CD4-positive, alpha-beta T cell treated with Interleukin-2 at 100 ng/mL for 4 hours (primary cell): ENCODE measurements around the gene PDLIM5.
"Not testable (repeated sequence)": the region's sequence is repeated elsewhere in the genome, so short reads cannot be mapped to it uniquely, and the experiment has no call there.

Experiments used
- DNase-seq: peaks from one replicate; pipeline ENCODE4 v3.0.0-alpha.2; 2020; ENCODE audit warnings: low spot score

PDLIM5 gene

DNA sequence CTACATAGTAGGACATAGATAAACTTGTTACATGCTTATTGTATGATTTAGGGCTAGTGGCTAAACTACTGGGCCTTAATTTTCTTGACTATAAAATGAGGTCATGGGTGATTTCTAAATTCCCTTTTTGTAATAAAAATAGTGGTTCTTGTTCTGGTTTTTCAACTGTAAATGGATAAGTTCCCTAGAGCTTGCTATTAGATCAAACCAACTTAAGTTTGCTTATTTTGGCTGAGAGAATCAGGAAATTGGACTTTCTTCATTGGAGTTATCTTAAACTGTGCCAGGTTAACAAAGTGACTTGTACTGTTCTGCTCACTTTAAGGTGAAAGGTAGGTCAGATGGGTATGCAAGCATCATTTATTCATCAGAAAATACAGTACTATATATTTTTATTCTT is 78.3 kb downstream of the PDLIM5 start:
- DNase-seq, result no peak

DNA sequence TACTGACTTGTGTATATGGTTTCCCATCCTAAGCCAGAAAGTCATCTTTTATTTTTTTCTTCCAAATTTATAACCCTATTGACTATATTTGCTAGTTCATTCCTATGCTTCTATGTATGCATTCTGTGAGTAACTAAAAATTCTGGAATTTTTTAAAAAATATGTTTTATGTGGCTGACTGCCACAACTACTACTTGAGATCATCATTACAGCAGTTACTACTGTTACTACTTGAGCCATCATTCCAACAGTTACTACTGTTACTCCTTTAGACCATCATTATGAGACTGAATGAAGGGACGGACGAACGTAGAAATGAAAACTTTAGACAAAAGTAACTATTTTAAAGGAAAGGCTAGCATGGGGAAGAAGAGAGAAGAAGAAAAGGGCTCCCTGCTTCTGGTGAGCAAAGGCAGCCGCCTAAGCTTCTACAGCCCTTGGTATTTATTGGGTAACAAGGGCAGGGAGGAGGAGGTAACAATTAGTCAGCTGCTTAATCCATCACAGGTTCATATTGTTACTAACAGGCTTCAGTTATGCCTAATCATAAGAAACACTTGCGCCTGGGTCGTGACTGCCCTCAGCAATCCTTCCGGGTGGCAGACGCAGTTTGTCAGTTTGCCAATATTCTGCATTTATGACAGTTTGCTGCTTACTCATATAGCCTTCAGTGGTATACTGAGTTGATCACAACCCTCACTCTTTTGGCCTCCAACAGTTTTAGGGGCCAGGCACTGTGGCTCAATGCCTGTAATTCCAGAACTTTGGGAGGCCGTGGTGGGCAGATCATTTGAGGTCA is 80.4 kb downstream of the PDLIM5 start:
- no peak for DNase-seq

DNA sequence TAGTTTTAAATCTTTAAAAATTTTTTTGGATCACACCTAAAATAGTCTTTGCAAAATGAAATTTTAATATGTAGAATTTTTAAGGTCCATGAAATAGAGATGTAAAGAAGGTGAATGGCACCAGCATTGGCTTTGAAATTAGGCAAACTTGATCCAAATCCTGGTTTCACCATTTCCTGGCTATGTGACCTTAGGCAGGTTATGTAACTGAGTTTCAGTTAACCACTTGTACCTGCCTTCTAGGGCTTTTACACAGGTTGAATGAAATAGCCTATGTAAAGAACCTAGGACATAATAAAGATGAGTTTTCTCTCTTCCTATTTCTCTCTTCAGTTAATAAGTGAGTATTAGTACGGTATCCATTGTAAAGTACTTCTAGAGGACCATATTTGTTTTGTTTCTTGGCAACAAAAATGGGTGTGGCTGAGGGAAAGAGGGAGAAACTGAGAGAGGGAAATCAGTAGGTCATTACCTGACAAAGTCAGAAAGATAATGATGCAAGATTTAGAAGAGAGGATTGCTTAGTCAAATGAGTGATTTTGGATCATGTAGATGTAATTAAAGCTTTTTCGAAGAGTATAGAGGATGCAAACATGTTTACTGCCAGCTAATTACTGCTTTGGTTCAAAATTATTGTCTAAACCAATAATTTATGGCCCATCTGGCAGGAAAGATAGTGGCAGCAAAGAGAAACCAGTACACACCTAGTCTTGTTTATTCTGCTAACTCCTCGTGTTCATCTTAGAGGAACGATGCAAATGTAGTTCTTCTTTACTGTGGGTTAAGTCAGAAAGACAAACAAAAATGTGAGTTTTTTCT is 81.9 kb downstream of the PDLIM5 start:
- DNase-seq, result no peak

DNA sequence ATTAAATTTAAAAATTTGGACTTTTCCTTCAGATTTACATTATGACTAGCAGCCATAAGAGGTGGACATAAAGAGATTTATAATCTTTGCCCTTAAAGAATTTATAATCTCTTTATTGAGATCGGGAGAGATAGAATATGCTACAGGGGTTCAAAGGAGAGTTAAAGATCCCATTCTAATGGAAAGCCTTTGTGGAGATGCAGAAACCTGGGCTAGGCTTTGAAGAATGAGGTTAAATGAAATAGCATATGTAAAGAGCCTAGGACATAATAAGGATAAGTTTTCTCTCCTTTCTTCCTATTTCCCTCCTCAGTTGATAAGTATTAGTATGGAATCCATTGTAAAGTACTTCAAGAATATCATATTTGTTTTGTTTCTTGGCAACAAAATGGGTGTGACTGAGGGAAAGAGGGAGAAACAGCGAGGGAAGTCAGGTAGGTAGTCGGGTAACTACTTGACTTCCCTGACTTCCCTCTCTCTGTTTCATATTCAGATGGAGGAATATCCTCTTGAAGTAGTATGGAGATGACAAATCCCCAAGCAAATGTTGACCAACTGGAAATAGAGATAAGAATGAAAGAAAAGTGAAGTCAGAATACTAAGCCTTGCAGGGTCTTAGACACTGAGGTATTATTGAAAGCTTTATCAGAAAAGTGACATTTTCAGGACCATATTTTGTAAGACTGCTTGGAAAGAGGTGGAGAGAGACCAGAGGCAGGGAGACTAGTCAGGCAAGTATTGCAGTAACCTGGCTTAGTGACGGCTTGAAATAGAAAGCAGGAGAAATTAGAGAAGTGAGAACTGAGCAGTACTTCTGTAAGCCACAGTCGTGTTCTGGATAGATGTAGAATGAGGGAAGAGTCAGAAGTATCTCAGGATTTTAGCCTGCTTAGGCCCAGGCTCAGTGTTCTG is 82.9 kb downstream of the PDLIM5 start:
- DNase-seq, result no peak

DNA sequence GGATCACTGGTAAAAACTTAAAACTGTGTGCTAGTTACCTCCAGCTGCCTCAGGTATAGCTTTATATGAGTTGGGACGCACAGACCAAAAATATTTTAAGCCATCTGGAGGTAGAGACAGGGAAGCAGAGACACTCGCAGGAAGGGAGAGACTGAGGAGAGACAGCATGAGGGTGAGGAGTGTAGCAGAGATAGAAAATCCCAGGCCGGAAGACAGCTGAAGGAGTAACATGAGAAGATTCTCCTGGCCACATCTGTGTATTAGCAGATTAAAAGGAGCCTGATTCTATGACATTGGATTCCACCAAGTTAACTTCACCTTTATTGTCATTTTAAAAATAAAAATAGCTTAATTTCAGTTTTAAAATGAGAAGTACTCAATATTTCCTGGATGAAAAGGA is 84.3 kb downstream of the PDLIM5 start:
- no peak for DNase-seq

DNA sequence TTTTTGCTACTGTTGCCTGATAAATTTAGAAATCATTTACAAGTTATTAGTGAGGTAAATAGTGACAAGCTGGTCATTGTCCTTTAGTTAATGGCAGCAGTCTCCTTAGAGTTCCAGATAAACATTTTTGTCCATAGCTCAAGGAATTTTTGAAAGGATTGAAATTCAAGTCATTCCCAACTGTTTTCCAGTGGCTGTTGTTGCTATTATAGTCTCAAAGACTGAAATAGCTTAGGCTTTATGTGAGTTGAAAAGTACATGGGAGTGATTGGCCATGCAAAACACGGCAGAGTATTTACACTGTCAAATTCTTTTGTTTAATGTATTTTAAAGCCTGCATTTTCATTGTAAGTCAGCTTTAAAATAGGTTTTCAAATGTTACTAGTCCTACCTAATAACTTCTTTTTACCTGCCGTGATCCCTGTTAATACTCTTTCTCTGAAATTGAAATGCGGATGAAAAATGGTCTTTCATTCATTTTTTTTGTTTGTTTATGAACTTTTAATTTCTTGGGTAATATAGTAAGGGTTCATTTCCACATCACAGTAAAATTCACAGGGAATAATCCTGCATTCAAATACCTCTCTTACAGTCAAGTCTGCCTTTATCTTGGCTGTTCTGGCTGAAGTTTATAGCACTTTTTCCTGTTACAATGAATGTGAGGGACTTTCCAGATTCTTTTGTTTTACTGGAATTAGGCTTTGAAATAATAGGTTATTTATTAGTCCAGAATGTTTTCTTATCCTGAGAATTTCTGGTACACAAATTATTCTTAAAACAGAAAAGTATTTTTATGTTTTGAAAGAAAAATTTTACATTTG is 85.1 kb downstream of the PDLIM5 start:
- DNase-seq, result no peak

DNA sequence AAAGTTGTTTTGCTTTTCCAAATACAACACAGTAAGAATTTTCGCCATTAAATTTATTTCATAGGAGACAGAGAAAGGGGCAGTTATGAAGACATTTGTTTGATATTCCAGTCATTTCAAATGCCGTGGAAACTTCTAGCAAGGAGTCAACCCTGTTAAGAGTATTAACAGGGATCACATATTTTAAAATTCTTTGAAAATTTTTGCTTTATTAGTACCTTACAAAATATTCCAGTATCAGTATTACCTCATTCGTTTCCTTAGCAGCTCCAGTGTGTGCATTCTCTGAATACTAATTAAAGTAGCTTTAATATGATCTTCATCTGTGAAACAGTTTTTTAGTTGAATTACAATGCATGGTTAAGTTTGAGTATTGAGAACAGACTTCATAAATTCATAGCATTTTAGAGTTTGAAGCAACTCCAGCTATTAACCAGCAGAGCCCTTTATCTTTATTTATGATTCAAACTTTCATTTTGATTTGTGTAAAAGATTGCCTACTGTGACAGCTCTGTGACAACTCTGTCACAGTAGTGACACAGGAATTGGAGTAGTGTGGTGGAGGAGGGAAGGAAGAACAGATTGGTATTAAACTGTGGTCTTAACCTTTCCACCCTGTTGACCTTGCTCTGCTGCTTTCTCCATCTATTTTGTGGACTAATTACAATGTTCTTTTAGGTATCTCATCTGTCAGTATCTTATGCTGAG is 86.3 kb downstream of the PDLIM5 start:
- DNase-seq, result no peak

DNA sequence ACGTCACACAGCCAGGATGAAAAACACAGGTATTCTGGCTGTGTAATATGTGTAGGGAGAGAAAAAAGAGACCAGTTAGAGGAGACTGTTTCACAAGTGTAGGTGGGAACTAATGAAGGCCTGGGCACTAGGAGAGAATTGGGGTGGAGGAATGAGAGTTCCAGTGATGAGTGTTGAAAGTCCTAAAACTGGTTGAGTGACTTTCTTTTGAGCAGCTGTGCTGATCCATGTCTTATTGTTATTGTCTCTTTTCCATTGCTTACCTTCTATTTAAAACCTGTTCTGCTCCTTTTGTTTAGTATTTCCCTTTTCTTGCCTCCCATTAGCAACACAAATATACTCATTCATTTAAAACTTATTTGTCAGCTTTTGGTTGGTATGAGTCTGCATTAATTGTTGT is 88.7 kb downstream of the PDLIM5 start:
- DNase-seq, result no peak

DNA sequence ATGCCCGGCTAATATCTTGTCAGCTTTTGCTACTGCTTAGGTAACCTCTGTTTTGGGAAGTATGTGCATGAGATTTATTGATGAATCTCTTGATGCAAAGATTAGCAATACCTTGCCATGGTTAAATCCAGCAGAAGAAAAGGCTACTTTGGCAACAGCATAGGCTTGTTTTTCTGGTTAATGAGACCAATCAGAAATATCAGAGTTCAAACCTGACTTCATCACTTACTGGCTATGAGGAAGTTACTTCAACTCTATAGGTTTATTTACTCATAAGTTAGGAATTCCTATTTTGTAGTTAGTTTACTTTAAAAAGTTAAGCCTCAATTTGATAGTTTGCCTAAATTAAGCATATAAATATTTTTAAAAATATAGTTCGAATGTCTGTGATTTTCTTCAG is 93.1 kb downstream of the PDLIM5 start:
- DNase-seq, result no peak

DNA sequence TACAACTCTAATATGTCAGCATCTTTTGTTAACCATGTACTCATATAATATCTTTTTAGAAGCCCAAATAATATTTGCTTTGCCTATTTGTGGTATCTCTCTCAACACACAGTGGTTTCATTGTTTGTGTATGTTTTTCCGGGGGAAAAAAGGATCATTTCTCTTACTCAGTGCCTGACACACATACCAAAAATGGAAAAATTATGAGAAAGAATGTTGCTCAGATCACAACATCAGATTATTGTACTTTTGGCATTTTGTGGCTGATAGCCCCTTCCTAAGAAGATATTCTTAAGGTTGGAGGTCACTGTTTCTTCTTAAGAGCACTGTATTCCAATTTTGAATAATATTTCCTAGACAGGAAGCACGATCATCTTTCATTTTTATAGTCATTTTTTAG is 93.6 kb downstream of the PDLIM5 start:
- no peak for DNase-seq

DNA sequence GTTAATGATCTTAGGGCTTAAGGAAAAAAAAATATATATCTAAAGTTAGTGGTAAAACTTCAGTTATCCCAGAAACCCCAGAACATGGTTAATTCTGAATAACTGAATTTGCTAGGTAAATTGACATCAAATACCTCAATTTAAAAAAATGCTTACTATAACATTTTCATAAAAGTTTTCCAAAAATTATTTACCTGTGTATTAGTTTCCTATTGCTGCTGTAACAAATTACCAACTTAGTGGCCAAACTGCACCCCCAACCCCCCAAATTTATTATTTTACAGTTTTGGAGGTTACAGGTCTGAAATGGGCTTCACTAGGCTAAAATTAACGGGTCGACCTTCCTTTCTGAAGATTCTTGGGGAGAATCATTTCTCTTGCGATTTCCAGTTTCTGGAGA is 95.2 kb downstream of the PDLIM5 start:
- DNase-seq, result no peak

DNA sequence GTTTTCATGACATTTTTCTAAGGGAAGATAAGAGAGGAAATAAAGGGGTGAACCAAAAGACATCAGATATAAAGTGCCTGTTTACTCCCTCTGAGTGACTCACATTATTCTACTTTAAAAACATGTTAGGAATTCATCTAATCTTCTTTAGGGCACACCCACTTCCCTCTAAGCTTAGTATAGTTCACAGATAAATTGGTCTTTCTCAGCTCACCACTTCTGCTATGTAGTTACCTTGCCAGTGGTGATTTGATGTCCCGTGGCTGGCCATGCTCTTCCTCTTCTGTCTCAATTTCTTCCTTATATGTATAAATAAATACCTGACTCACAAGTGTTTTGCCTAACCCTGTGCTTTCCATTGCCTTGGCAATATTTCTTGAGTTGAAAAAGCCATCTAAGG is 96.8 kb downstream of the PDLIM5 start:
- no peak for DNase-seq

DNA sequence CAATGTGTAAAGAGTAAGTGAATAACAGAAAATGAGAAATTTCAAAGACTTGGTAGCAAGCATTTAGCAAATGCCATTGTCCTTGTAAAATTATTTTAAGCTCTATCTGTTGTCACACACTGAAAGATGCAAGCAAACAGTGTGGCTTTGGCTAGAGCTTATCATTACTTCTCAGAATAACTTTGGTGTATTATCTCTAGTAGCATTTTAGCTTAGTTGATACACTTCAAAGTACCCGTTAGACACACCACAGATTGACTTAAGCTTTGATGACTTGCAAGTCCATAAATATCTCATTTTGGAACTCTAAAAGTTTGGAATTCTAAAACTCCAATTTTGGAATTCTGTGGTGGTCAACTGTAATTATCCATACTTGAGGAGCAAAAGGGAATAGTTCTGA is 98.6 kb downstream of the PDLIM5 start:
- no peak for DNase-seq

DNA sequence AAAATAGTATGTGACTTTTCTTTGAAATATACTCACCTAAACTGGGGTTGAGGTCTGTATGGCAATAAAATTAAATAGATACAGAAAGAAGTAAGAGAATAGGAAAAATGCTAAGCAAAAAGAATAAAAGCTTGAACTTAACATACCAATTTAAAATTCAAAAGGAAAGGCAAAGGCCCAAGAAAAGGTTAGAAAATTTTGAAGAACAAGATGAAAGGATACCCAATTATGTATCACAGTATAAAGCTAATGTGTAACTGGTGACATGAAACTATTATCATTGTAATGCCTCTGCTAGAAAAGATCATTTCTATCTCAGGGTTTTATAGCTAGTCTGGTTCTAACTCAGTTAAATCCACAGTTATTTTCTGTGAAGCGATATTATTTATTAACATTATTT is 99.1 kb downstream of the PDLIM5 start:
- DNase-seq, result no peak

DNA sequence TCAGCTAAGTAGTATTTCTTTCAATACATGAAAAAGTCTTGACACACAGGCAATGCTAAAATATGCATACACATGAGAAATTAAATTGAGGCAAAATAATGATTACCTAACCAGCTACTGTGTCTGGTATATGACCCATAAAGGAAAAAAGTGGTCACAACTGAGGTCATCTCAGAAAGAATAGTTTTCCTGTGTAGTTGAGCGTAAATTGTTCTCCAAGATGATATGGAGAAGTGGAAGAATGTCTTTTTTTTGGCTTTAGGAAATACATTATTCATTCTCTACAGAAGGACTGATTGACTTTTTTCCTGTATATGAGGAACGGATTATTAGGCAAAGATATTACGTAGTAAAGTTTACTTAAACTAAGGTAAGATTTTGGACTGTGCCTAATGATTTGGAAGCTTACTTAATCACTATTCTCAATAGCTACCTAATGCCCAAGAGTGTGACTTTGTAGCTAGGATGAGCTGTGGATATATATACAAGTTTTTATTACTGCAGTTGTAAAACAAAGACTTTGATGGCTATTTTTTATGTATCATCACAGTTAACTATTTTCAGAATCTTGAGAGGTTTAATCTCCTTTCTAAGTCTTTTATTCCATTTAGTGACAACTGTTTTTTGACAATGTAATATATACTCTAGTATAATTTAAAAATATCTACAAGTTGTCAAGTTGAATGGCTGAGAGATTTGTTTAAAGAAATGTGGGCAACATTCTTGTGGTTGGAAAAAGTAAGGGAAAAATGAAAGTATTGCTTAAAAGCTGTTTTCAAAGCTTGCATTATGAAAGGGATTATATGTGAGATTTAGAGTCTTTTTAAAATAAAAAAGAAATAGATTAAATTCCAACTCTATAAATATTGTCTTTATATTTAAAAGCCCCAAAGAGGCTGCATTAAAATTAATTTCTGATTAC is 100.2 kb downstream of the PDLIM5 start:
- DNase-seq, result no peak

DNA sequence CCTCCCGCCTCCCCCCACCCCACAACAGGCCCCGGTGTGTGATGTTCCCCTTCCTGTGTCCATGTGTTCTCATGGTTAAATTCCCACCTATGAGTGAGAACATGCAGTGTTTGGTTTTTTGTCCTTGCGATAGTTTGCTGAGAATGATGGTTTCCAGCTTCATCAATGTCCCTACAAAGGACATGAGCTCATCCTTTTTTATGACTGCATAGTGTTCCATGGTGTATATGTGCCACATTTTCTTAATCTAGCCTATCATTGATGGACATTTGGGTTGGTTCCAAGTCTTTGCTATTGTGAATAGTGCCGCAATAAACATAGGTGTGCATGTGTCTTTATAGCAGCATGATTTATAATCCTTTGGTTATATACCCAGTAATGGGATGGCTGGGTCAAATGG is 104.3 kb downstream of the PDLIM5 start:
- not testable (repeated sequence) for DNase-seq

DNA sequence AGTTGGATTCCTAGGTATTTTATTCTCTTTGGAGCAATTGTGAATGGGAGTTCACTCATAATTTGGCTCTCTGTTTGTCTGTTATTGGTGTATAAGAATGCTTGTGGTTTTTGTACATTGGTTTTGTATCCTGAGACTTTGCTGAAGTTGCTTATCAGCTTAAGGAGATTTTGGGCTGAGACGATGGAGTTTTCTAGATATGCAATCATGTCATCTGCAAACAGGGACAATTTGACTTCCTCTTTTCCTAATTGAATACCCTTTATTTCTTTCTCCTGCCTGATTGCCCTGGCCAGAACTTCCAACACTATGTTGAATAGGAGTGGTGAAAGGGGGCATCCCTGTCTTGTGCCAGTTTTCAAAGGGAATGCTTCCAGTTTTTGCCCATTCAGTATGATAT is 105.9 kb downstream of the PDLIM5 start:
- DNase-seq, result not testable (repeated sequence)

DNA sequence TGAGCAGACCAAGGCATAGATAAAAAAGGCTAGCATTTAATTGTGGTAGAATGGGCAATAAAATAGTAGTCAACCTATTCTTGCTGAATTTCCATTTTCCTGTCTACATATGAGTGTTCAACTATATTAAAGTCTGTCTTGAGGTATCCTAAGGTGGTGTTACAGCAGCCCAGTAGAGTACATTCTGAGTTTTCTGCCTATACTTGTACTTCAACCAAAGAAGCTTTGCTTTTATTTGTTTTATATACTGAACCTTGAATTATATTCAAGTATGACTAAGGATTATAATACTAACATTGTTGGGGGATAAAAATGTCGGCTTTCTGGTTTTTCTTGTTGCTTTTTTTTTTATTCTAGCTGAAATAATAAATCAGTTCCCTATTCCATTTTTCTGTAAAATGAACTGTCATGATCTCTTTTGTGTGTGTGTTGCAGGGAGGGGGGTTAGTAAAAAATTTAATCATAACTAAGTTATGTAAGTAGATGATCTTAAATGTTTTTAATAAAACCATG is 106.7 kb downstream of the PDLIM5 start:
- no peak for DNase-seq

DNA sequence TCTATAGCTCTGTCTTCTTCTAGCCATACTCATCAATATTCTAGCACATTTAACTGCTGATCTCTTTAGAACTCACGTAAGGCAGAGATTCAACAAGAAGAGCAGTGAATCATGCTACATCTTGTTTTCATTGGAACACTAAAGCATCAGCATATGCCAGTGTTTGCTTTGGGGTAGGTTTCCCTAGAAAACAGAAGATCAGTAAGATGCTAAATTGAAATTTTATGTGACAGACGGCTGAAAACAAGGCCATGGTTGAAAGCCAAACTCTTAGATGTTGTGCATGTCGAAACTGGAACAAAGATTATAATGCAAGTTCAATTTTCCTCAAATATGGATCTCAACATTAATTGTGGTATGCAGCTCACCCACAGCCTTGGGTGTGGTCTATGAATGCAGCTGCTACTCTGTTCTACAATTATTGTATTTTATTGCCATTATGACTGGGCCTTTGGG is 107.6 kb downstream of the PDLIM5 start:
- no peak for DNase-seq
